ENCODE measurements around the gene CSTB. TPM values are rescaled to one million over a fixed set of nuclear protein-coding genes. Genes with fewer than 3 reads are reported as not detected.

The CSTB gene

DNA sequence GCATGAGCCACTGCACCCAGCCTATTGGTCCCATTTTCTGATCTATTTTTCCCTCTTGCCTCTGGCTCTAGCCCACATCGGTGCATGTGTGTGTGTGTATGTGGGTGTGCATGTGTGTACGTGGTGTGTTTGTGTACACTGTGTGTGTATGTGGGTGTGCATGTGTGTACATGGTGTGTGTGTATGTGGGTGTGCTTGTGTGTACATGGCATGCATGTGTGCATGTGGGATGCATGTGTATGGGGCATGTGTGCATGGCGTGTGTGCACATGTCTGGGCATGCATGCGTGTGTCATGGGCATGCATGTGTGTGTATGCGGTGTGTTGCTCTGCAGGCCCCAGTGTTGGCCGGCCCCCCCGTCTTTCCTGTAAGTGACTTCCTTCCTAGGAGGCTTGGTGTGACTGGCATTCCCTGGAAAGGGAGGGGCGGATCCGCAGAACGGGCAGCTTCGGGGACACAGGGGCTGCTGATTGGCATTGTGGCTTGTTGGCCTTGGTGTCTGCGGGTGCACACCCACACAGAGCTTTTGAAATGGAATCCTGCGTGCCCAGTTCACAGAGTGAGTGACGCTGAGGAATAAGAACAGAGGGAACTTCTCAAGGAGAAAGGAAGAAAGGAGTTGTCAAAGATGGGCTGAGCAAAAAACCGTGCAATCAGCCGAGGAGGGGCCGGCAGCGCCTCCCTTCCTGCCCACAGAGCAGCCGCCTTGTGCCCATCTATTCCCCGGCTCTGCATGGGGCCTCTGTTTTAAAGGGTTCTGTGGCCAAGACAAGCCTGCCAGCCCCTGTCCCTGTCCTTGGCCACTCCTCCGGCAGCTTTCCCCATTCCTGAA lies 49.2 kb downstream of the CSTB start:
- Histone ChIP-seq H3K4me2 (ENCODE audit: insufficient read depth, low read length, poor library complexity, severe bottlenecking) (no peak overlapping the region), H3K9ac (ENCODE audit: low read depth, low read length, poor library complexity) (peak overlapping the region; percentile 80), H3K27me3 (ENCODE audit: control insufficient read depth in 3 of 3, insufficient read depth in 3 of 3, low read depth in 1 of 3, low read length in 3 of 3) (no peaks in the 10 kb centered on the region), H2AFZ (ENCODE audit: low read length) (no peak overlapping the region), H4K91ac (ENCODE audit: low read depth, low read length, poor library complexity) (no peak overlapping the region), H2BK12ac (ENCODE audit: low read length) (no peak overlapping the region), H3K23ac (ENCODE audit: low read depth, low read length, poor library complexity) (peak overlapping the region; percentile 95), H3K79me1 (ENCODE audit: low read depth, low read length) (peaks cover 10% of the 10 kb centered on the region), H3K14ac (ENCODE audit: low read length) (no peak overlapping the region), H3K4me1 (ENCODE audit: control insufficient read depth in 2 of 2, insufficient read depth in 1 of 2, low read depth in 1 of 2, low read length in 2 of 2) (peaks cover 5 to 13% of the 10 kb centered on the region in 2 donors), H2BK5ac (ENCODE audit: low read length) (peak overlapping the region; percentile 75), H3K27ac (replicated peaks; ENCODE audit: low read length) (no peak overlapping the region), H3K36me3 (replicated peaks in 1 of 2; ENCODE audit: control insufficient read depth in 2 of 2, insufficient read depth in 2 of 2, low read length in 2 of 2) (peaks cover 2 to 12% of the 10 kb centered on the region in 2 donors), H3K9me3 (replicated peaks in 1 of 2; ENCODE audit: control insufficient read depth in 2 of 2, insufficient read depth in 1 of 2, low read depth in 1 of 2, low read length in 2 of 2) (peaks cover 0 to 3% of the 10 kb centered on the region in 2 donors), H3K18ac (ENCODE audit: low read length) (peak overlapping the region; percentile 64), H4K8ac (ENCODE audit: low read depth, low read length) (peak overlapping the region; percentile 82), H3K4ac (ENCODE audit: low read length) (peak overlapping the region; percentile 89), H2BK120ac (ENCODE audit: low read depth, low read length) (no peak overlapping the region), H3K4me3 (ENCODE audit: low read length in 2 of 2) (peak overlapping the region in 1 of 2 donors; percentile 64), H2BK15ac (ENCODE audit: low read length) (no peak overlapping the region), H2AK5ac (ENCODE audit: low read depth, low read length) (peak overlapping the region; percentile 77)
- DNase-seq (ENCODE audit: low spot score), result no peak
- WGBS, 2 donors (ENCODE audit: extremely low coverage in 2 of 2, insufficient read length in 2 of 2, insufficient replicate concordance in 1 of 2), result no CpG with 5 or more reads among the region's 21 CpGs

Small RNA genes within 50 kb of the gene (small RNA-seq; reads per million reads assigned to genes)
- gene AP001052.1 (ENCODE audit: insufficient read depth), result not detected
